GM21529 (cell line): Measurements from ENCODE around the gene OBSL1.

Experiments used
- ATAC-seq: cut with Tn5 transposase; IDR thresholded peaks from one replicate; pipeline ENCODE4 v1.9.1; 2021; ENCODE audit not compliant: unreplicated experiment

OBSL1 gene

GRCh38 chr2:219552382-219553167, 18.8 kb downstream of the OBSL1 start:
- ATAC-seq, result peak; percentile 95

DNA sequence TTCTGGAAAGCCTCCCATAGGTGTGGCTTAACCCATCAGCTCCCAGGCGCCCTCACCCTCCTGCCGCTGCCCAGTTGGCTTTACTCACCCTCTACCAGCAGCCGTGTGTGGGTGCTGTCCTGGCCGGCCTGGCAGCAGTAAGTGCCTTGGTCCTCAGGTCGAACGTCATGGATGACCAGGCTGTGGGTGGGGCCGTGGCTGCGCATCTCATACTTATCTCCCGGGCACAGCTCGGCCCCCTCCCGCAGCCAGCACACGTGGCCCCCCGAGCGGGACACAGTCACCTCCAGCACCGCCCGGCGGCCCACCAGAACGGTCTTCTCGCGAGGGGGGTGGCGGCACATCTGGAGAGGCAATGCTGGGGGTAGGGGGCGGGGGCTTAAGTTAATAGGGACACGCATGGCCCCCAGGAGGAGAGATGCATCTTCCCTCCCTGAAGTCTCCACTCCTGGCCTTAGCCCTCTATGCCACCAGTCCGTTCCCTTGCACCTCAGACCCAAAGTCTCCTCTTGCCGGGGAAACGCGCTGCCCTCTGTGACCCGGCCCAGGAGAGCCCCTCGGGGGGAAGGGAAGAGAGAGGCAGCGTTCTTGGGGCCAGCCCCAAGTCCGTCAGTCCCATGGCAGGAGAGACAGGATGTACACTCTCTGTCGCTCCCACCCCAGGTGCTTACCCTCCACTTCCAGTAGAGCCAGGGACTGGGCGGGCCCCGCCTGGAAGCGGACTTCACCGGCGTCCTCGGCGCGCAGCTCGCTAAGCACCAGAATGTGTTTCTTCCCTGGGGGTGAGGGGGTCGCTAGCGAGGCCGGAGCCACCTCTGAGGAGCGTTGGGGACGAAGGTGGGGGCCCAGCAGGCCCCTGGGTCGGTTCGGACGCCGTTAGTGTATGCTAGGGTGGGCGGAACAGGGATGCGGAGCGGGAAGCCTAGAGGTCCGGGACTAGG, 19.6 kb downstream of the OBSL1 start:
- ATAC-seq, result peak; percentile 29

DNA sequence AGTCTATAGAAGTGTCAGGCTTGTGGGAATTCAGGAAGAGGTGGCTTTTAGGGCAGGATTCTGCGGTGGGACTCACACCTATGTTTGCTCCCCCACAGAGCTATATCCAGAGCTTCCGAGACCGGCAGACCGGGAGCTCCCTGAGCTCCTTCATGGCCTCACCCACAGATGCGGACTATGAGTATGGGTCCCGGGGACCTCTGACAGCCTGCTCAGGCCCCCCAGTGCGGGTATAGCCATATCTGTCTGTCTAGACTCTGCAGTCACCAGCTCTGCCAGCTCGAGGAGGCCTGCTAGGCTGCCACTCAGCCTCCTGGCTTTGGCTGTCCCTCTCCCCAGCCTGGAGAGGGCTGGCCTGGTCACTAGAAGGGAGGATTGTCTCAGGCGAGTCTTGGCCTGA, 21.7 kb downstream of the OBSL1 start:
- no peak for ATAC-seq

- no peak for ATAC-seq
Observed at GRCh38 chr2:219548990-219549389, 22.3 kb downstream of the OBSL1 start.

GRCh38 chr2:219547621-219548020, 23.7 kb downstream of the OBSL1 start:
- no peak for ATAC-seq

- no peak for ATAC-seq
Observed at GRCh38 chr2:219545943-219546352, 25.4 kb downstream of the OBSL1 start.

GRCh38 chr2:219545295-219545942, 25.9 kb downstream of the OBSL1 start:
- no peak for ATAC-seq

DNA sequence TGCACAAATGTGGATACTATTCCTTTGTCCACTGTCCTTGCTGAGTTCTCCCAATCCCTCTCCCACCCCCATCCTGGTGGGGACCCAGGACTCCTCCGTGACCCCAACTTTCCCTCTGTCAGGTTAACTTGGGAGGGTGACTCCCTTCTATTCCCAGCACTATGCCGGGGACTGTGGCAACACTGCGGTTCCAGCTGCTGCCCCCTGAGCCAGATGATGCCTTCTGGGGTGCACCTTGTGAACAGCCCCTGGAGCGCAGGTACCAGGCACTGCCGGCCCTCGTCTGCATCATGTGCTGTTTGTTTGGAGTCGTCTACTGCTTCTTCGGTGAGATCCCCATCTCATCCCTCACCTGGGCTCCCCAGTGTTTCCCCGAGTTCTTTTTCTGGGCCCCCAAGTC, 26.8 kb downstream of the OBSL1 start:
- no peak for ATAC-seq

GRCh38 chr2:219543596-219544358, 27.6 kb downstream of the OBSL1 start, which contains the start of the genes CHPF and TMEM198:
CHPF (minus strand) TSS chr2:219543809; CDS start chr2:219543538, 271 bp downstream.
TMEM198 (plus strand) TSS chr2:219544028; CDS start chr2:219544728, 700 bp downstream.
- peak; percentile 67 for ATAC-seq

DNA sequence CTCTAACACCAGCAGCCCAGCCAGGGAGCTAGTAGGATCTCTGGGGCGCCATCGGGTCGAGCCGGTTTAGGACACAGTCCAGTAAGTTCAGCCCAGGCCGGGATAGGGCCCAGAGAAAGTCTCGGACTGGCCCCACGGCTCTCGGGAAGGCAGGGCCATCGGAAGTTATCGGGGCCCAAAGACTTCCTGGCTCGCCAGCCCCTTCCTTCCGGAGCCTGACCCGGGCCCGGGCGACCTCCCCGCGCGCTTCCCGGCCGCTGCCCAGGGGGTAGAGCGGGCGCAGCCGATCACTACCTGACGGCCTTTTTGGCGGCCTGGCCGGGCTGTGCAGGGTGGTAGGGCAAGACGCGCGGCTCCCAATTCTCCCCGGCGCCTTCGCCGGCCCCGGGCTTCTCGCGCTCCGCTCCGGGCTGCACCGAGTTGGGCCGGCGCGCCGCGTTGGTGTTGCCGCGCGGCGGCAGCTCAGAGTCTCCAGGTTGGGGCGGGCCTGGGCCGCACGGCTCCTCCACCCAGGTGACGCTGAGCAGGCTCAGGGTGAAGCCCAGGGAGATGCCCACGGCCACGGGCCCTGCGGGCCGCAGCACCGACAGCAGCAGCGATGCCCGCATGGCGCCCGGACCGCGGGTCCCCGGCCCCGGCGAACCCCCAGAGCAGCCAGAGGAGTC, 28.3 kb downstream of the OBSL1 start:
- ATAC-seq, result peak; percentile 37

DNA sequence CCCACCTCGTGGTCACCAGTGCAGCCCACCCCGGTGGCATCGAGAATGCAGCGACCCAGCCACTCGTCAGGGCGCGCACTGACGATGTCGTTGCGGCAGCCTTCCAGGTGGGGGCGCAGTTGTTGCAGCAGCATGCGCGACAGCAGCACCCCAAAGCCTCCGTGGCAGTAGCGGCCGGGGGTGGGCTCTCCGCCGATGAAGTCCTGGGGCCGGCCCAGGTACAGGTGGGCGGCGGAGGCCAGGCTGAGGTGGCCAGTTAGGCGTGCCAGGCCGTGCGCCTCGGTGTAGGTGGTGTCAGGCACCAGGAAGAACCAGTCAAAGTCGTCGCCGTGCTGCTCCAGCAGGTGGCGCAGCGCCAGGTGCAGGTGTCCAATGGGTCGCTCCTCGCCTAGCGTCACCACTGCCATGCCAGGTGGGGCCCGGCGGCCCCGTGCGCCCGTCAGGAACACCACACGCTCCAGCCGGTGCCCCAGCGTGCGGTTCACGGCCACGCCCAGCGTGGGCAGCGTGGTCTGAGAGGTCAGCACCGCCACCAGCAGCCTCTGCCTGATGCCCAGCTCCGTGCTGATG, 29.6 kb downstream of the OBSL1 start:
- peak; percentile 46 for ATAC-seq

GRCh38 chr2:219540784-219541504, 30.4 kb downstream of the OBSL1 start:
- no peak for ATAC-seq

- ATAC-seq, result no peak
Observed at GRCh38 chr2:219539926-219540678, 31.2 kb downstream of the OBSL1 start.

DNA sequence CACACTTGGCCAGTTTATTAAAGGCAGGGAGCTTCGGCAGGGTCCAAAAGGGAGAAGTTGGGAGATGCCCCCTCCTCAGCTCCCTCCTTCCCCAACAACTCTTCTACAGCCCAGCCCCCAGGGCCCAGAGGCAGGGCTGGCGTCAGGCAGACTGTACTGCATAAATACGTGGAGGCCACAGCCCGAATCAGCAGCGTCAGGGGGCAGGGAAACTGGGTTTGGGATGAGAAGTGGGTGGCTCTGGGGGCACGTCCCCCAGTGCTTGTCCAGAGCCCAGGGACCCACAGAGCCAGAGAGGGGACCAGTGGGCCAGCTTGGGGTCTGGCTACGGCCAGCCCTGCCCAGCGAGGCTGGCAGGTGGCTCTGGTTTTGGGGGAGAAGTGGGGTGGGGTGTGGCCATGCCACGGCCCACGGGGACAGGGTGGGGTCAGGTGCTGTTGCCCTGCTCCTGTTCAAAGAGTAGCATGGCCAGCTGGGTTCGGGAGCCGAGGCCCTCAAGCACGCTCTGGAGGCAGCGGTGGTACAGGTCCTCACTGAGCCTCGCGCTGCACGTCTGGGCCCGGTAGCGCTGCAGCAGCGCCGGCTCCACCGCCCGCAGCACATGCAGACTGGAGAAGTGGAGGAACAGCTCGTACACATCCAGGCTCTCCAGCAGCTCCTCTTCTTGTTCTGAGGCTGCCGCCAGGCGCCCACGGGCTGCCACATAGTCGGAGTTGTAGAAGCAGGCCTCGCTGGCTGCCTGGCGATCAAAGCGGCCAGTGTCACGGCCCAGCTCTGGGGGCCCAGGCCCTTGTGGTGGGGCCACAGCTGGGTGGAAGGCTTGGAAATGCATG, 32.2 kb downstream of the OBSL1 start:
- ATAC-seq, result no peak

GRCh38 chr2:219538504-219538951, 32.8 kb downstream of the OBSL1 start:
- ATAC-seq, result no peak

- no peak for ATAC-seq
Observed at GRCh38 chr2:219537657-219538488, 33.5 kb downstream of the OBSL1 start.
